Aorta (tissue), 5 donors: ENCODE data around the gene ASCL2. TPM values are rescaled to one million over a fixed set of nuclear protein-coding genes. Genes with fewer than 3 reads are reported as not detected.
"Not testable (repeated sequence)": the region's sequence is repeated elsewhere in the genome, so short reads cannot be mapped to it uniquely, and the experiment has no call there.

Experiments used
- ATAC-seq: fragments of 200-7000 bp; cut with Tn5 transposase; one replicate; pipeline ENCODE4 v1.9.1; 2022; ENCODE audit warnings: moderate library complexity; ENCODE audit not compliant: low FRiP score
- DNase-seq, 2 donors: peaks; one replicate each; pipeline ENCODE4 v3.0.0-alpha.2; 2020
- H3K27ac ChIP-seq, 2 donors: one replicate each; pipeline ENCODE4 v1.5.1; 2013; ENCODE audit warnings: low read length in 2 of 2, mild to moderate bottlenecking in 2 of 2, moderate library complexity in 2 of 2, control low read depth in 1 of 2, inconsistent platforms in 1 of 2, low read depth in 1 of 2
- H3K27me3 ChIP-seq, 2 donors: one replicate each; pipeline ENCODE4 v1.6.1; 2013; ENCODE audit warnings: control low read depth in 1 of 2, low read length in 1 of 2, mild to moderate bottlenecking in 1 of 2, moderate library complexity in 1 of 2; ENCODE audit not compliant: insufficient read depth in 2 of 2, control insufficient read depth in 1 of 2
- H3K36me3 ChIP-seq, 2 donors: one replicate each; pipeline ENCODE4 v1.6.1; 2013; ENCODE audit warnings: control low read depth in 1 of 2, low read length in 1 of 2, mild to moderate bottlenecking in 1 of 2; ENCODE audit not compliant: insufficient read depth in 2 of 2, control insufficient read depth in 1 of 2
- H3K4me1 ChIP-seq, 2 donors: one replicate each; pipeline ENCODE4 v1.6.1; 2013; ENCODE audit warnings: low read length in 2 of 2, control low read depth in 1 of 2, mild to moderate bottlenecking in 1 of 2, moderate library complexity in 1 of 2; ENCODE audit not compliant: insufficient read depth in 2 of 2, control insufficient read depth in 1 of 2
- H3K4me3 ChIP-seq, 2 donors: one replicate each; pipeline ENCODE4 v1.5.1; 2013; ENCODE audit warnings: low read length in 2 of 2, control low read depth in 1 of 2, mild to moderate bottlenecking in 1 of 2
- H3K9me3 ChIP-seq: one replicate; pipeline ENCODE4 v1.6.1; 2013; ENCODE audit warnings: mild to moderate bottlenecking, low read length; ENCODE audit not compliant: control insufficient read depth
- WGBS, 2 donors: extraction: QIAGEN DNeasy Blood & Tissue Kit; methylation state at CpG; one replicate each; pipeline ENCODE4 v1.1.7; 2013; 5-methylcytosine and 5-hydroxymethylcytosine counted together
- intact Hi-C, 2 donors: fragments of 100-400 bp; cut with DNase I; formaldehyde crosslinking; loops; one replicate each; pipeline versions ENCODE4 v1.14.2 to v1.15.0; 2022
- polyA plus RNA-seq, 2 donors: library from polyadenylated mRNA; stranded (reverse); fragments of 200-250 nt; gene quantifications; one replicate each; pipeline ENCODE4 v1.2.3, GENCODE V29; 2013
- total RNA-seq, 2 donors: library from RNA; stranded (reverse); fragmentation: NEBNext Ultra II Directional; extraction: Animal tissue kit (Norgen Biotek cat#: 25700); gene quantifications; one replicate each; pipeline ENCODE4 v1.2.1, GENCODE V29; 2021
- donor health status: healthy with polysubstance abuse.
- donor health status: Bipolar disorder and iron deficiency.
- donor health status: DM: no; HTN: no; CAD: no.
- donor health status: DM: no; HTN: no; CAD: no.
- donor health status: DM: yes; HTN: yes; CAD: no.

Gene ASCL2
- total and polyA plus RNA-seq, 4 donors, result 0.62 to 1.4 TPM; not detected in 2

DNA sequence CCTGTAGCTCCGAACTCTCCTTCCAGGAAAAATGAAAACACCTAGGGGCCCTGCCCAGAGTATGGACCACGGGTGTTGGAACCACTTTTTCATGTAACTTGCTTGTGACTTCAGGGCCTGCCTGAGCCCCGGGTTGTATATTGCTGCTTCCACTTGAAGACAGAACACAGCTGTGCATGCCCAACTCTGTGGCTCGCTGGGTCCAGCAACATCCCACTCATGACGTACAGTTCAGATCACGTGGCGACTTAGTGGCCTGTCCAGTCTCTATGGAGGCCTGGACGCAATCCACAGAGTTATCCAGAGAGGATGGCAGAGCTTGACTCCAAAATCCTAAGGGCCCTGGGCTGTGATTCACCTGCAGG, 24.5 kb upstream of the ASCL2 start:
- H3K4me1 ChIP-seq, result no peaks in the 10 kb centered on the region
- no peaks in the 10 kb centered on the region for H3K36me3 ChIP-seq
- H3K27ac ChIP-seq, result no peak overlapping the region
- no peaks in the 10 kb centered on the region for H3K9me3 ChIP-seq
- intact Hi-C loops, result no loop called here
- WGBS, 2 donors, result 85 to 87% methylated on average over 8 of the region's 8 CpGs
- H3K27me3 ChIP-seq, result no peaks in the 10 kb centered on the region
- no peak overlapping the region for H3K4me3 ChIP-seq
- DNase-seq, result peak; percentile 39 to 53
- no peak for ATAC-seq

DNA sequence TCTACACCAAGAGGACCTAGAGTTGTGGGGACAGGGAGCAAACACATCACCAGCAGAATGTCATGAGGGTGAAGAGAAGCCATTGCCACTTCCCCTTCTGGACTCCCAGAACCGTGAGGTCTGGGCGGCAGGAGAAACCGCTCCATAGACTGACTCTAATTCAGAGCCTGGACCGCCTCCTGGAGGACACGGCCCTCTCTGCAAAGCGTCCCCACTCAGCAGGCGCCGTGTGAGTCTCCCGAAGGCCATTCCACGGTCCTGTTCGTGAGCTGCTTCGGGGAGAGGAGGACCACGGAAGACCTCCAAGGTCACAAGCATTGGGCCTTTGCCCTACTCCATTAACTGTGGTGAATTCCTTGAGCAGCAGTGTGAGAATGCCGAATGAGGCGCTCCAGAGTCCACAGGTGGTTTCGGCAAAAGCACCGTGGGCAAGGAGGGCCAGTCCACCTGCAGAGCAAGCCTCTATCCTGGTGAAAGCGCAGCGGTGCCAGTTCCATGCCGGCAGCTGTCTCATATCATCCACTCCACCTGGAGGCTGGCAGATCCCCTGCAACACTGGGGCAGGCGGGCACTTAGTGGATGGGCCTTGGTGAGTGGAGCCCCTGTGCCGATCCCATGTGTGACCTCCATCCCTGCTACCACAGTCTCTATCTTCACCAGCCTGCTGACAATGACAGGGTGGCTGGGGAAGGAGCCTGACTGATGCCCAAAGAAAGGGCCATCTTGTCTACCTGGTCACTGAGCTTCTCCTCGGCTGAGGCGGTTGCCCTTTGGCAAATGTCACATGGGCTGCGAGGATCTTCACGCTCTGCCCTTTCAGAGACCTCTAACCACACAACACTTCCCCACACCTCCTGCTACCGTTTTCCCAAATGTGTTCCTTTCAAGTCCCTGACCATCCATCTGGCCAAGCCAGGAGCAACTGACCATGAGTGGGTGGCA, 23.9 kb upstream of the ASCL2 start:
- WGBS, 2 donors, result 81 to 83% methylated on average over 27 of the region's 27 CpGs
- ATAC-seq (no peak), DNase-seq (peak; percentile 64 to 67)
- H3K9me3 ChIP-seq, result no peaks in the 10 kb centered on the region
- intact Hi-C loops, result no loop called here
- H3K27ac ChIP-seq, result no peak overlapping the region
- no peaks in the 10 kb centered on the region for H3K4me1 ChIP-seq
- no peaks in the 10 kb centered on the region for H3K27me3 ChIP-seq
- no peak overlapping the region for H3K4me3 ChIP-seq
- H3K36me3 ChIP-seq, result no peaks in the 10 kb centered on the region

DNA sequence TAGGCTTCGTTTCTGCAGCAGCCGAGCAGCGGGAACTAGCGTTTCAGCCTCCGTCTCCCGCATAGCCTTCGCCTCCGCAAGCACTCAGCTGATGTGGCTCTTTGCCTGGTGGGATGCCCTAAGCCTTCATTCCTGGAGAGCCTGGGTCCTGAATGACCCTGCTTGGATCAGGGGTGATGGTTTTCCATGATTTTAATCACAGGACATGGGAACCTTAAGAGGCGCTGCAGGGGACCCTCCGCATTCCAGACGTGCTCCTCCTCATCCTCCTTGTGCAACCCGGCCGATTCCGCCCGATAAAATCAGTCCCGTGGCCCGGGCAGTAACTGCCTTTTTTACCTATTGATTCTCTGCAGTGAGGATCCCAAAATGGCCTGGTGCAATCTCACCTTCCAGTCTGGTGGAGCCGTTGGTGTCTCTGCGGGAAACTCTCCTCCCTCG, 23.2 kb upstream of the ASCL2 start:
- Histone ChIP-seq H3K27ac (no peak overlapping the region), H3K9me3 (no peaks in the 10 kb centered on the region), H3K36me3 (no peaks in the 10 kb centered on the region), H3K4me3 (no peak overlapping the region), H3K27me3 (no peaks in the 10 kb centered on the region), H3K4me1 (no peaks in the 10 kb centered on the region)
- ATAC-seq (no peak), DNase-seq (peak in 1 of 2 donors; percentile 59)
- intact Hi-C loops, result no loop called here
- 80 to 87% methylated on average over 20 of the region's 20 CpGs for WGBS, 2 donors

DNA sequence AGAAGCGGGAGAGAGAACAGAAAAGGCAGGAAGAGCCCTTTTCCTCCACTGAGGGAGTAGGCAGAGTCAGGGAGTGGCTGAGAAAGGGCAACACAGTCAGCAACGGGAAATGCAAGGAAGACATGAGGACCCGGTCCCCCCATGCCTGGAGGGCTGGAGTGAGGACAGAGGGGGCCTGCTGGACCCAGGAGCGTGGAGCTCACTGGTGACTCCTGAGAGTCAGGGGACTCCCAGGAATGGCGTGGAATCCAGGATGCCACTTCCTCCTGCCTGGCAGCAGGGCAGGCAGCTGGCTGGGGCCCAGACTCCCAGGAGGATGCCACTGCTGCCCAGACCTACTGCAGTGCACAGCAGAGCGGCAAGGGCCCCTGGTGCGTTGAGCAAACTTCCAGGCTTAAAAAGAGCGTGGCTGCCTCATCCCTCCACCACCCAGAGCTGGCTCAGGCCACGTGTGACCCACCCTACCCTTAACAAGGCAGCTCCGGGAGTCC, 20.0 kb upstream of the ASCL2 start:
- WGBS, 2 donors, result 19 to 25% methylated on average over 10 of the region's 10 CpGs
- no peaks in the 10 kb centered on the region for H3K9me3 ChIP-seq
- no peaks in the 10 kb centered on the region for H3K27me3 ChIP-seq
- intact Hi-C loops, result no loop called here
- DNase-seq, result peak in 1 of 2 donors; percentile 64
- no peaks in the 10 kb centered on the region for H3K36me3 ChIP-seq
- no peak for ATAC-seq
- H3K4me1 ChIP-seq, result no peaks in the 10 kb centered on the region
- H3K4me3 ChIP-seq, result no peak overlapping the region
- H3K27ac ChIP-seq, result no peak overlapping the region

DNA sequence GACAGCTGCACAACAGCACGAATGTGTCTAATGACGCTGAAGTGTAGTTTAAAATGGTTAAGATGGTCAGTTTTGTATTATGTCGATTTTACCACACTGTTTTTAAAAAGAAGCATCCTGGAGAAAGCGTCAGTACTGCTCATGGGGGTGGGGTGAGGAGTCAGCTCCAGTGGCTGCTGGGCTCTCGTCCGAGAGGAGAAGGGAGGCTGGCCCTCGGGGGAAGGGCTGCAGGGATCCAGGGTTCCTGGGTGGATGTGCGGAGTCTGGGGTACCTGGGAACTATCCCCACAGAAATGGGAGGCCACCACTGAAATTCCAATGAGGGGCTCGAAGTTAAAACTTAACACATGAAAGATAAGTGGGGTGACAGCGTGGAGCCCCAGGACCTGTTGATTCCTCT, 19.5 kb upstream of the ASCL2 start:
- no peaks in the 10 kb centered on the region for H3K4me1 ChIP-seq
- no peak for ATAC-seq
- DNase-seq, result peak in 1 of 2 donors; percentile 34
- H3K4me3 ChIP-seq, result no peak overlapping the region
- 68 to 78% methylated on average over 10 of the region's 10 CpGs for WGBS, 2 donors
- no peaks in the 10 kb centered on the region for H3K36me3 ChIP-seq
- no peaks in the 10 kb centered on the region for H3K27me3 ChIP-seq
- intact Hi-C loops, result no loop called here
- H3K27ac ChIP-seq, result no peak overlapping the region
- H3K9me3 ChIP-seq, result peaks cover 2% of the 10 kb centered on the region

DNA sequence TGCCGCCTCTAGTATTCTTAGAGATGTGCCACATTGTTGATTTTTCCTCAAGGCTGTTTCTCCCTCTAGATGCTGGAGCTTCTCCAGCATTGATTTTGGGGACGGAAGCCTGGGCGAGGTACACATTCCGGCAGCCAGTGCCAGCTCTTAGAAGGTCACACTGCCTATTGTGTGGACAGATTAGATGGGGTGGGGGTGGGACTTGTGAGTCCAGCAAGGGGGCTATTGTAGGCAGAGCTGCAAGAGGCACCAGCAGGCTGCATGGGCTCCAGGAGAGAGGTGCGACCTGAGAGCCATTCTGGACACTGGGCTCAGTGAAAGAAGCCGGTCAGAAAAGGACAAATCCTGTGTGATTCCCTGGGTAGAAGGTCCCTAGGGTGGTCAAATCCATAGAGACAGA, 19.0 kb upstream of the ASCL2 start:
- Histone ChIP-seq H3K4me3 (no peak overlapping the region), H3K27me3 (no peaks in the 10 kb centered on the region), H3K9me3 (peaks cover 4% of the 10 kb centered on the region), H3K4me1 (no peaks in the 10 kb centered on the region), H3K36me3 (no peaks in the 10 kb centered on the region), H3K27ac (no peak overlapping the region)
- no peak for ATAC-seq
- intact Hi-C loops, result no loop called here
- WGBS, 2 donors, result 72 to 84% methylated on average over 6 of the region's 6 CpGs
- peak in 1 of 2 donors; percentile 8 for DNase-seq

DNA sequence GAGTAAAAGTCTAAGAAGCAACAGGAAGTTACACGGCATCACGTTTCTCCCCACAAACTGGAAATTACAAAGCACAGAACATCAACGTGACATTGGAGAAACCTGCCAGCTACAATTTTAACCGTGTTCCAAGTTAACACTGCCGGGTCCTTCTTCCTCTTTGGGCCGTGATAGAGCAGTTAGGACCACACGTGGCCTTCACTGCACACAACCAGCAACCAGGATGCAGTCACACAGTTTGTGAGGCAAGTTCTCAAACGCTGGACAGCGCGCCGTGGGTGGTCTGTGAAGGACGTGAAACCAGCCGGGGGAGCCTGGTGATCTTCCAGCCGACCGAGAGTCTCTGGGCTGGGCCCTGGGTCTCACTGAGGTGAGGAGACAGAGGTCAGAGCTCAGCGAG, 16.7 kb upstream of the ASCL2 start:
- 36 to 37% methylated on average over 16 of the region's 16 CpGs for WGBS, 2 donors
- no peaks in the 10 kb centered on the region for H3K27me3 ChIP-seq

DNA sequence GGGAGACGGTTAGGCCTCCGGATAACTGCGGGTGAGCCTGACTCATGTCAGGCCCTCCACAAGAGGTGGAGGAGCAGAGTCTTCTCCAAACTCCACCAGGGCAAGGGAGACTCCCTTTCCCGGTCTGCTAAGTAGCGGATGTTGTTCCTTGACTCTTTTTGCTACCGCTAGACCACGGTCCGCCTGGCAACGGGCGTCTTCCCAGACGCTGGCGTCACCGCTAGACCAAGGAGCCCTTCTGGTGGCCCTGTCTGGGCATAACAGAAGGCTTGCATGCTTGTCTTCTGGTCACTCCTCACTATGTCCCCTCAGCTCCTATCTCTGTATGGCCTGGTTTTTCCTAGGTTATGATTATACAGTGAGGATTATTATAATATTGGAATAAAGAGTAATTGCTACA, 16.0 kb upstream of the ASCL2 start:
- ATAC-seq, intact Hi-C loops, H3K9me3 ChIP-seq, H3K4me1 ChIP-seq, H3K27me3 ChIP-seq, H3K36me3 ChIP-seq, H3K4me3 ChIP-seq, H3K27ac ChIP-seq: not testable (repeated sequence)
- peak in 1 of 2 donors; percentile 14 for DNase-seq
- 89% methylated on average over 13 of the region's 13 CpGs for WGBS, 2 donors

More for the DNA sequence above, 16.7 kb upstream of the ASCL2 start:
- intact Hi-C loops, result no loop called here
- Histone ChIP-seq H3K4me3 (no peak overlapping the region), H3K9me3 (peaks cover 5% of the 10 kb centered on the region), H3K4me1 (no peaks in the 10 kb centered on the region), H3K27ac (no peak overlapping the region), H3K36me3 (no peaks in the 10 kb centered on the region)
- DNase-seq, result peak in 1 of 2 donors; percentile 41
- ATAC-seq, result no peak

DNA sequence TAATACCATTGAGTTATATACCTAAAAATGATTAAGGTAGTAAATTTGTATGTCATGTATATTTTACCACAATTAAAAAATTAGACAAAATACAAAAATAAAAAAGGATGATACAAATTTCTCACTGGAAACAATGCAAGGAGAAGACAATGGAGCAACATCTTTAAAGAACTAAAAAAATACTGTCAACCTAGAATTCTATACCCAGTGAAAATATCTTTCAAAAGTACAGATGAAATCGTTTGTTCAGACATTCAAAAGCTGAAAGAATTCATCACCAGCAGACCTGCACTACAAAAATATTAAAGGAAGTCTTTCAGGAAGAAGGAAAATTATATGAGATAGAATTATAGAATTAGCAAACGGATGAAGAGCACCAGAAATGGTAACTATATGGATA, 9.8 kb upstream of the ASCL2 start:
- DNase-seq, result no peak
- WGBS, 2 donors, result 73 to 75% methylated on average over 2 of the region's 2 CpGs

More for the DNA sequence above, 9.8 kb upstream of the ASCL2 start:
- Histone ChIP-seq H3K27ac (no peak overlapping the region), H3K27me3 (no peaks in the 10 kb centered on the region), H3K4me3 (no peak overlapping the region), H3K4me1 (no peaks in the 10 kb centered on the region), H3K9me3 (peaks cover 4% of the 10 kb centered on the region), H3K36me3 (no peaks in the 10 kb centered on the region)
- no peak for ATAC-seq
- intact Hi-C loops, result no loop called here
